Measurements from ENCODE around the gene DCUN1D1. TPM values are rescaled to one million over a fixed set of nuclear protein-coding genes. Genes with fewer than 3 reads are reported as not detected.

The DCUN1D1 gene
- total and polyA plus RNA-seq, 8 donors = 37.4 to 47.4 (median 41.0) TPM

- Histone ChIP-seq H3K27me3 (no peaks in the 10 kb centered on the region), H3K4me3 (no peak overlapping the region), H3K36me3 (peaks cover 0 to 69% of the 10 kb centered on the region in 2 donors), H3K4me1 (no peaks in the 10 kb centered on the region), H3K9me3 (no peaks in the 10 kb centered on the region), H3K27ac (no peak overlapping the region)
- ATAC-seq = no peak
- TF ChIP-seq CTCF (IDR thresholded peaks at IDR 0.05) = no peak
- intact Hi-C loops (cut with DNase I) = no loop called here
- no peak for DNase-seq
Observed at GRCh38 chr3:182904164-182904563, 76.2 kb downstream of the DCUN1D1 start.

- Histone ChIP-seq H3K27me3 (no peaks in the 10 kb centered on the region), H3K4me1 (no peaks in the 10 kb centered on the region), H3K27ac (no peak overlapping the region), H3K36me3 (peaks cover 0 to 81% of the 10 kb centered on the region in 2 donors), H3K4me3 (no peak overlapping the region), H3K9me3 (no peaks in the 10 kb centered on the region)
- DNase-seq = no peak
- intact Hi-C loops (cut with DNase I) = no loop called here
- TF ChIP-seq CTCF (IDR thresholded peaks at IDR 0.05) = no peak
- ATAC-seq = no peak
Observed at GRCh38 chr3:182902236-182902635, 78.1 kb downstream of the DCUN1D1 start.

GRCh38 chr3:182896553-182896952 is 83.8 kb downstream of the DCUN1D1 start:
- no peaks in the 10 kb centered on the region for H3K4me1 ChIP-seq
- no peak for TF ChIP-seq CTCF (IDR thresholded peaks at IDR 0.05)
- no peak for DNase-seq
- H3K4me3 ChIP-seq = no peak overlapping the region
- no peaks in the 10 kb centered on the region for H3K9me3 ChIP-seq
- intact Hi-C loops (cut with DNase I) = no loop called here
- no peak for ATAC-seq
- H3K27me3 ChIP-seq = no peaks in the 10 kb centered on the region
- H3K27ac ChIP-seq = no peak overlapping the region
- H3K36me3 ChIP-seq = peaks cover 0 to 71% of the 10 kb centered on the region in 2 donors

GRCh38 chr3:182895513-182896112 is 84.7 kb downstream of the DCUN1D1 start:
- no peaks in the 10 kb centered on the region for H3K9me3 ChIP-seq
- H3K27me3 ChIP-seq = no peaks in the 10 kb centered on the region
- ATAC-seq = no peak
- no peak overlapping the region for H3K27ac ChIP-seq
- no peaks in the 10 kb centered on the region for H3K4me1 ChIP-seq
- DNase-seq = no peak
- H3K36me3 ChIP-seq = peaks cover 0 to 72% of the 10 kb centered on the region in 2 donors
- intact Hi-C loops (cut with DNase I) = no loop called here
- no peak overlapping the region for H3K4me3 ChIP-seq
- no peak for TF ChIP-seq CTCF (IDR thresholded peaks at IDR 0.05)

GRCh38 chr3:182892226-182892625 is 88.1 kb downstream of the DCUN1D1 start:
- H3K27ac ChIP-seq = no peak overlapping the region
- DNase-seq = no peak
- no peak for ATAC-seq
- no peaks in the 10 kb centered on the region for H3K27me3 ChIP-seq
- H3K4me3 ChIP-seq = no peak overlapping the region
- H3K9me3 ChIP-seq = no peaks in the 10 kb centered on the region
- intact Hi-C loops (cut with DNase I) = no loop called here
- no peaks in the 10 kb centered on the region for H3K4me1 ChIP-seq
- no peak for TF ChIP-seq CTCF (IDR thresholded peaks at IDR 0.05)
- H3K36me3 ChIP-seq = peaks cover 0 to 74% of the 10 kb centered on the region in 2 donors

All from left lung (tissue), 10 donors.